Upper lobe of left lung (tissue), 4 donors: ENCODE results near the gene HOOK1.

ENCODE experiments used
- CTCF ChIP-seq, 6 experiments: fragments of 450-650 bp in 4 of 6; fragments of 200-600 bp in 2 of 6; sonication (generic) in 2 of 6; IDR thresholded peaks; one replicate each; pipeline ENCODE4 v1.5.1; 2016 to 2019; ENCODE audit warnings: antibody characterized with exemption in 6 of 6
- EP300 ChIP-seq, 4 donors: sonication (generic); formaldehyde crosslinking; IDR thresholded peaks; one replicate each; pipeline ENCODE4 v1.5.1; 2017; ENCODE audit warnings: antibody characterized with exemption in 4 of 4, control low read depth in 2 of 4
- POLR2A ChIP-seq, 4 donors: fragments of 450-650 bp; IDR thresholded peaks; one replicate each; pipeline ENCODE4 v1.5.1; 2016 to 2017; ENCODE audit warnings: antibody characterized with exemption in 4 of 4, mild to moderate bottlenecking in 2 of 4

GRCh38 chr1:59903141-59903754 lies 88.5 kb downstream of the HOOK1 start:
- TF ChIP-seq POLR2A (IDR thresholded peaks at IDR 0.05) (no peak), CTCF (IDR thresholded peaks at IDR 0.05) (peak in 3 of 6 experiments; percentile 31 to 38 (median 36)), EP300 (IDR thresholded peaks at IDR 0.05) (no peak)
